Cardiac fibroblast (primary cell): ENCODE measurements around the gene BAG5.

Source experiments
- DNase-seq, 2 donors: peaks; one replicate each; pipeline versions ENCODE4 v3.0.0 to v3.0.0-alpha.2; 2010; ENCODE audit warnings: low read depth in 2 of 2
- H3K4me3 ChIP-seq, 2 donors: replicated peaks in 1 of 2; 1 replicate in 1 of 2; 2 replicates in 1 of 2; pipeline ENCODE4 v1.5.1; 2011; ENCODE audit warnings: low read depth in 2 of 2, low read length in 2 of 2, mild to moderate bottlenecking in 2 of 2, moderate library complexity in 1 of 2
- TF ChIP-seq, protein P1 (sequence below): IDR thresholded peaks from one replicate; pipeline ENCODE4 v1.5.1; 2011; ENCODE audit warnings: low read depth, mild to moderate bottlenecking, low read length, inconsistent platforms

BAG5 gene

DNA sequence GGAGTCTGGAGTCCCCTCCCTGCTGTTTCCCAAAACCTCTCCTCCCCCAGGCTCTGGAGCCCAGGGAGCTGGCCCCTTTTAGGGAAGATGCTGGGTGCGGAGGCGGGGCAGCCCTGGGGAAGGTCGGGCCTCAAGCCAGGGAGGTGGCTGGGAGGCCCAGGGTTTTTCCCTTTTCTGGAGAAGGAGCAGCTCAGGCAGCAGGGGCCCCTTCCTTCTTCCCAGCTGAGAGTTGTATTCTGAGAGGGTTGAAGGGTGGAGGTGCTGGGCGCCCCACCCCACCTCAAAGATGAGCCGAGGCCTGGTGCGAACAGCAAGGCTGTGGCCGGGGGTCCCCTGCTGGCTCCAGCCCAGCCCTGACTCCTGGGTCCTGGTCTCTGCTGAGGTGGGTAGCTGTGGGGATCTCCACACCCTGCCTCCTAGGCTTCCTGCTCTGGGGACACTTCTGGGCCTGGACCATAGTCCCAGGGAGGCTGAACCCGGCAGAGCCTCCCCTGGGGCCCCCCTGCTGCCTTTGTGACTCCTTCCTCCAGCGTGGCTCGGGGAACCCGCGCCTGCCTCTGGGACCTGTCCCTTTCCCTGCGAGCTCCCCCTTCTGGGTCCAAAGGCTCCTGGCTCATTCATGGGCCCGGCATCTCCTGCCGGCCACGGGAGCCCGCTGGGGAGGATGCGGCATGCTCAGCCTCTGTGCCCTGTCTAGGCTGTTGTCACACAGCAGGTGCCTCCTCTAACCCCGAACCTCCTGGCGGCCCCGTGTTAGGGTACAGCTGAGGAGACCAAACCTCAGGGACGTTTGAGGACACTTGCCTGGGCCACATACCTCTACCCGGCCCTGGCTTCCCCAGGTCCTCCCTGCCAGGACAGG, 29.1 kb downstream of the BAG5 start:
- DNase-seq = no peak
- TF ChIP-seq, protein P1, sequence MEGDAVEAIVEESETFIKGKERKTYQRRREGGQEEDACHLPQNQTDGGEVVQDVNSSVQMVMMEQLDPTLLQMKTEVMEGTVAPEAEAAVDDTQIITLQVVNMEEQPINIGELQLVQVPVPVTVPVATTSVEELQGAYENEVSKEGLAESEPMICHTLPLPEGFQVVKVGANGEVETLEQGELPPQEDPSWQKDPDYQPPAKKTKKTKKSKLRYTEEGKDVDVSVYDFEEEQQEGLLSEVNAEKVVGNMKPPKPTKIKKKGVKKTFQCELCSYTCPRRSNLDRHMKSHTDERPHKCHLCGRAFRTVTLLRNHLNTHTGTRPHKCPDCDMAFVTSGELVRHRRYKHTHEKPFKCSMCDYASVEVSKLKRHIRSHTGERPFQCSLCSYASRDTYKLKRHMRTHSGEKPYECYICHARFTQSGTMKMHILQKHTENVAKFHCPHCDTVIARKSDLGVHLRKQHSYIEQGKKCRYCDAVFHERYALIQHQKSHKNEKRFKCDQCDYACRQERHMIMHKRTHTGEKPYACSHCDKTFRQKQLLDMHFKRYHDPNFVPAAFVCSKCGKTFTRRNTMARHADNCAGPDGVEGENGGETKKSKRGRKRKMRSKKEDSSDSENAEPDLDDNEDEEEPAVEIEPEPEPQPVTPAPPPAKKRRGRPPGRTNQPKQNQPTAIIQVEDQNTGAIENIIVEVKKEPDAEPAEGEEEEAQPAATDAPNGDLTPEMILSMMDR = no peak
- no peak overlapping the region for H3K4me3 ChIP-seq

- H3K4me3 ChIP-seq = no peak overlapping the region
- no peak for DNase-seq
- TF ChIP-seq, protein P1 = no peak
Observed at GRCh38 chr14:103532216-103533136, 30.0 kb downstream of the BAG5 start.

DNA sequence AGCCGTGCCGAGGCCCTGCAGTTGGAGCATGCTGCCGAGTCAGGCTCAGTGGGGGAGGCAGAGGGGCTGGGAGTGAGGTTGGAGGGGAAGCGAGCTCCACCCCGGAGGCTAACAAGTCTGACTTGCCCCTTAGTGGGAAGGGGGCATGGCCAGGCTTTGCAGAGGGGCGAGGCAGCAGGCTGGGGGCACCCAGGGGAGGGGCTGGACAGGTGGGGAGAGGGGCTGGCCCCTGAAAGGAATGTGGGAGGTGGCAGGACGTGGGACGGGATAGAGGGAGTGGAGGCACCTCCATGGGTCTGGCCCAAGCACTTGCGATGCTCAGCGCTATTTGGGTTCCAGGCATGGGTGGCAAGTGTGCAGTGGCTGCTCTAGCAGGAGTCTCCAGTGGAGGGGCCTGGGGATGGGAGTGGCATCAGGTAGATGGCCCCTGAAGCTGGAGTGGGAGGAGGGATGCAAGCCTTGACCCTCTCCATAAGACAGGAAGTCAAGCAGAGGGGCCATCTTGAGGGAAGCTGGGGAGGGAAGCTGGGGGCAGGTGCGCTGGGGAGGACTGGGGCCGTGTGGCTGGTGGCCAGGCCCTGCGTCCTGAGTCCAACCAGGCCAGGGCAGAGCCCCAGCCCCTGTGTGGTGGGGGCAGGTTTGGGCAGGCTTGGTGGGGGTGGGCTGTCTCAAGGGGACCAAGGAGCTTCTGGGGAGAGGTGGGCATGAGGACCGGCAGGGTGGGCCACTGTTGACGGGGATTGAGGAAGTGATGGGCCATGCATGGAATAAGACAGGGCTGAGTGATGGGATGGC, 30.8 kb downstream of the BAG5 start:
- no peak overlapping the region for H3K4me3 ChIP-seq
- no peak for DNase-seq
- TF ChIP-seq, protein P1 = no peak

GRCh38 chr14:103530831-103531230, 31.6 kb downstream of the BAG5 start:
- no peak for DNase-seq
- H3K4me3 ChIP-seq = no peak overlapping the region
- TF ChIP-seq, protein P1 = no peak

GRCh38 chr14:103530390-103530789, 32.1 kb downstream of the BAG5 start:
- no peak for DNase-seq
- TF ChIP-seq, protein P1 = no peak
- no peak overlapping the region for H3K4me3 ChIP-seq
